HCT116 (cell line): Measurements from ENCODE around the gene ZCCHC17. TPM values are rescaled to one million over a fixed set of nuclear protein-coding genes. Genes with fewer than 3 reads are reported as not detected.

Experiments
- ATAC-seq: fragments of 200-7000 bp; cut with Tn5 transposase; 2 replicates; pipeline ENCODE4 v1.9.1; 2020; ENCODE audit warnings: mild to moderate bottlenecking, moderate library complexity
- BruUV-seq: library from RNA; stranded (reverse); fragments of 400-500 nt; replicated peaks from 2 replicates; lab custom pipeline; 2021; lab: Mats Ljungman, UMichigan
- CTCF ChIA-PET: fragments of 300-600 bp; sonication (Branson Sonifier 250); formaldehyde crosslinking; loops from one replicate; lab custom pipeline; 2021; ENCODE audit warnings: antibody characterized with exemption; lab: Charles Lee
- POLR2A ChIA-PET: fragments of 300-600, 350-600 bp; sonication (Branson Sonifier 250); formaldehyde crosslinking; loops from one replicate; lab custom pipeline; 2021; ENCODE audit warnings: antibody characterized with exemption; lab: Charles Lee
- RAD21 ChIA-PET, 2 experiments: fragments of 300-600 bp; sonication (Branson Sonifier 250); formaldehyde crosslinking; loops; one replicate each; lab custom pipeline; 2023; ENCODE audit warnings: low total read pairs in 2 of 2; ENCODE audit not compliant: uncharacterized antibody in 2 of 2, unreplicated experiment in 2 of 2, low non-redundant PET in 1 of 2; lab: Charles Lee
- DNase-seq: peaks from one replicate; pipeline ENCODE4 v3.0.0-alpha.2; 2010; ENCODE audit warnings: low read depth, low spot score
- H2AFZ ChIP-seq: fragments of 200-600 bp; shearing (Covaris generic), sonication (generic); 2 replicates; pipeline ENCODE4 v1.6.1; 2017; ENCODE audit warnings: low read depth, mixed run types, mixed read lengths, antibody characterized with exemption, low read length; ENCODE audit not compliant: poor library complexity, severe bottlenecking
- H3K27ac ChIP-seq: 2 replicates; pipeline ENCODE4 v1.5.1; 2012; ENCODE audit warnings: low read depth, low read length
- H3K27me3 ChIP-seq: fragments of 200-600 bp; sonication (generic); 2 replicates; pipeline ENCODE4 v1.6.1; 2016; ENCODE audit warnings: mixed run types, low read length, mixed read lengths; ENCODE audit not compliant: insufficient read depth
- H3K36me3 ChIP-seq, 2 experiments: fragments of 200-500 bp in 1 of 2; fragments of 200-600 bp in 1 of 2; sonication (Bioruptor generic) in 1 of 2; sonication (generic) in 1 of 2; 2 replicates each; pipeline versions ENCODE4 v1.5.1 to v1.6.1; 2014 to 2016; ENCODE audit warnings: low read length in 2 of 2, inconsistent platforms in 1 of 2, mixed read lengths in 1 of 2, mixed run types in 1 of 2; ENCODE audit not compliant: insufficient read depth in 2 of 2, control insufficient read depth in 1 of 2
- H3K4me1 ChIP-seq, 2 experiments: fragments of 200-600 bp in 1 of 2; sonication (generic) in 1 of 2; 2 replicates each; pipeline versions ENCODE4 v1.5.1 to v1.6.1; 2012 to 2017; ENCODE audit warnings: low read length in 2 of 2, inconsistent platforms in 1 of 2, mild to moderate bottlenecking in 1 of 2, mixed read lengths in 1 of 2, mixed run types in 1 of 2, moderate library complexity in 1 of 2; ENCODE audit not compliant: insufficient read depth in 2 of 2, control insufficient read depth in 1 of 2
- H3K4me2 ChIP-seq: fragments of 200-600 bp; sonication (generic); 2 replicates; pipeline ENCODE4 v1.6.1; 2017; ENCODE audit warnings: mixed run types, low read length, mixed read lengths
- H3K4me3 ChIP-seq, 2 experiments: fragments of 200-600 bp in 1 of 2; sonication (generic) in 1 of 2; replicated peaks in 1 of 2; 2 replicates each; pipeline ENCODE4 v1.5.1; 2011 to 2016; ENCODE audit warnings: low read length in 2 of 2, control low read depth in 1 of 2, low read depth in 1 of 2, mild to moderate bottlenecking in 1 of 2, mixed read lengths in 1 of 2, mixed run types in 1 of 2
- H3K79me2 ChIP-seq: fragments of 200-600 bp; sonication (generic); 2 replicates; pipeline ENCODE4 v1.6.1; 2017; ENCODE audit warnings: mild to moderate bottlenecking, mixed run types, low read length, moderate library complexity, mixed read lengths; ENCODE audit not compliant: insufficient read depth
- H3K9ac ChIP-seq: fragments of 200-600 bp; sonication (generic); 2 replicates; pipeline ENCODE4 v1.6.1; 2016; ENCODE audit warnings: low read length, mixed read lengths
- H3K9me2 ChIP-seq: fragments of 200-600 bp; sonication (generic), shearing (Covaris generic); 2 replicates; pipeline ENCODE4 v1.6.1; 2017; ENCODE audit warnings: mixed run types, mild to moderate bottlenecking, moderate library complexity; ENCODE audit not compliant: insufficient read depth
- H3K9me3 ChIP-seq, 2 experiments: fragments of 200-500 bp in 1 of 2; fragments of 200-600 bp in 1 of 2; sonication (Bioruptor generic) in 1 of 2; sonication (generic) in 1 of 2; 2 replicates each; pipeline ENCODE4 v1.6.1; 2014 to 2017; ENCODE audit warnings: low read length in 2 of 2, mixed read lengths in 2 of 2, inconsistent platforms in 1 of 2, low read depth in 1 of 2, mild to moderate bottlenecking in 1 of 2, mixed run types in 1 of 2, moderate library complexity in 1 of 2; ENCODE audit not compliant: control insufficient read depth in 1 of 2, insufficient read depth in 1 of 2
- H4K20me1 ChIP-seq: fragments of 200-600 bp; sonication (generic), shearing (Covaris generic); 2 replicates; pipeline ENCODE4 v1.6.1; 2017; ENCODE audit warnings: mixed run types, mild to moderate bottlenecking, moderate library complexity; ENCODE audit not compliant: insufficient read depth
- CBX3 ChIP-seq: IDR thresholded peaks from 2 replicates; pipeline ENCODE4 v1.6.1; 2012; ENCODE audit warnings: low read depth
- CTCF ChIP-seq, 3 experiments: fragments of 200-600 bp in 1 of 3; sonication (generic) in 1 of 3; IDR thresholded peaks in 2 of 3; conservative IDR thresholded peaks in 1 of 3; 2 replicates each; pipeline ENCODE4 v1.5.1; 2012 to 2017; ENCODE audit warnings: low read depth in 2 of 3, low read length in 2 of 3, antibody characterized with exemption in 1 of 3, borderline replicate concordance in 1 of 3, control low read depth in 1 of 3, mild to moderate bottlenecking in 1 of 3, mixed read lengths in 1 of 3, mixed run types in 1 of 3, moderate library complexity in 1 of 3; ENCODE audit not compliant: insufficient read depth in 1 of 3
- EGR1 ChIP-seq: IDR thresholded peaks from 2 replicates; pipeline ENCODE4 v1.6.1; 2012; ENCODE audit warnings: low read depth
- EZH2 ChIP-seq: fragments of 200-600 bp; sonication (generic); IDR thresholded peaks from 2 replicates; pipeline ENCODE4 v1.6.1; 2017; ENCODE audit warnings: antibody characterized with exemption, mixed run types
- EZH2phosphoT487 ChIP-seq: fragments of 200-600 bp; IDR thresholded peaks from 2 replicates; pipeline ENCODE4 v1.6.1; 2018; ENCODE audit warnings: antibody characterized with exemption, borderline replicate concordance
- JUND ChIP-seq: IDR thresholded peaks from 2 replicates; pipeline ENCODE4 v1.6.1; 2012
- MAX ChIP-seq: IDR thresholded peaks from 2 replicates; pipeline ENCODE4 v1.6.1; 2012
- POLR2AphosphoS5 ChIP-seq: IDR thresholded peaks from 2 replicates; pipeline ENCODE4 v1.6.1; 2011; ENCODE audit warnings: mild to moderate bottlenecking, low read depth, low read length, moderate library complexity
- SIN3A ChIP-seq: IDR thresholded peaks from 2 replicates; pipeline ENCODE4 v1.6.1; 2012; ENCODE audit warnings: low read depth
- SP1 ChIP-seq: IDR thresholded peaks from 2 replicates; pipeline ENCODE4 v1.6.1; 2012; ENCODE audit warnings: low read depth
- SRF ChIP-seq: IDR thresholded peaks from 2 replicates; pipeline ENCODE4 v1.6.1; 2012; ENCODE audit warnings: low read depth
- ZFX ChIP-seq: fragments of 450-650 bp; IDR thresholded peaks from 2 replicates; pipeline ENCODE4 v1.6.1; 2017
- intact Hi-C: fragments of 100-400 bp; cut with micrococcal nuclease; formaldehyde crosslinking; loops from 2 replicates; pipeline ENCODE4 v1.10.0; 2022
- total RNA-seq: library from RNA; stranded (reverse); gene quantifications from one replicate; pipeline ENCODE4 v1.2.1, GENCODE V29; 2021; ENCODE audit not compliant: unreplicated experiment
- TF ChIP-seq, protein P1 (sequence below): IDR thresholded peaks from 2 replicates; pipeline ENCODE4 v1.6.1; 2012

Gene ZCCHC17
- total RNA-seq, 1 experiment from 2014 or later = 27.8 TPM

DNA sequence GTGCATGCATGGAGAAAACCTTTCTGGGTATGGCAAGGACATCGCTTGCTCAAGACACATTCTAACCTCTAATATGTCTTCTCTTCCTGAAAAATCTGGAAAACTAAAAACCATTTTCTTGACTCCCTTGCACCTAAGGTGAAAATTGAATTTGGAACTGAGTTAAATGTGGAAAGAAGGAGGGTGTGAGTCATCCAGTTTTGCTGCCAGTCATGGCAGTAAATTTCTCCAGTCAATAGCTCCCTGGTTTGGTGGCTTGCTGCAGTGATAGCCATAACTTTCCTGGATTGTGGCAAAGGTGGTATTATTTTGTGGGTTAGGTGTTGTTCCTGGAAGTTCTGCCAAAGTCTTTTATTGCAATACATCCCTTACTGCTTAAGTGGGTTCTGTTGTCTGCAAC, 2.5 kb downstream of the ZCCHC17 start:
- BruUV-seq = no TSS peak
- ChIA-PET CTCF (no interaction called here), POLR2A (no interaction called here), RAD21 (no interaction called here)
- intact Hi-C loops = no loop called here
- Histone ChIP-seq H3K36me3 (no peaks in the 10 kb centered on the region), H3K4me1 (peaks cover 4 to 22% of the 10 kb centered on the region in 2 experiments; a peak in 3 of 4 replicates), H3K27me3 (no peaks in the 10 kb centered on the region), H3K4me3 (no peak overlapping the region), H3K27ac (no peak overlapping the region), H3K9me3 (no peaks in the 10 kb centered on the region), H3K4me2 (no peak overlapping the region), H3K9ac (no peak overlapping the region), H4K20me1 (no peaks in the 10 kb centered on the region), H2AFZ (no peak overlapping the region), H3K79me2 (peaks cover 79% of the 10 kb centered on the region), H3K9me2 (no peaks in the 10 kb centered on the region)
- no peak for ATAC-seq
- TF ChIP-seq, protein P1, sequence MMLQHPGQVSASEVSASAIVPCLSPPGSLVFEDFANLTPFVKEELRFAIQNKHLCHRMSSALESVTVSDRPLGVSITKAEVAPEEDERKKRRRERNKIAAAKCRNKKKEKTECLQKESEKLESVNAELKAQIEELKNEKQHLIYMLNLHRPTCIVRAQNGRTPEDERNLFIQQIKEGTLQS = no peak
- TF ChIP-seq SIN3A (no peak), EZH2 (no peak), CTCF (IDR thresholded peaks at IDR 0.05 in 2 of 3, conservative IDR thresholded peaks at IDR 0.05 in 1 of 3; ENCODE audit: borderline replicate concordance in 1 of 3, insufficient read depth in 1 of 3, low read depth in 2 of 3, low read length in 2 of 3) (no peak), SP1 (no peak), EGR1 (no peak), CBX3 (no peak), ZFX (no peak), EZH2phosphoT487 (no peak), SRF (no peak)
- DNase-seq = no peak

DNA sequence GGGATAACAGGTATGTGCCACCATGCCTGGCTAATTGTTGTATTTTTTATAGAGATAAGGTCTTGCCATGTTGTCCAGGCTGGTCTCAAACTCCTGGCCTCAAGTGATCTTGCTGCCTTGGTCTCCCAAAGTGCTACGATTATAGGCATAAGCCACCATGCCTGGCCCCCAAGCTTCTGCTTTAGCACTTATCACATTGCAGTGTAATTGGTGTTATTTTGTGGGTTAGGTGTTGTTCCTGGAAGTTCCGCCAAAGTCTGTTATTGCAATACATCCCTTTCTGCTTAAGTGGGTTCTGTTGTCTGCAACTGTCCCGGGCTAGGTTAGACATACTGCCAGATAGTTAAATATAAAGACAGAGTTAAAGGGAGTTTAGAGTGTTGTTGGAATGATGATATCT, 3.4 kb downstream of the ZCCHC17 start:
- Histone ChIP-seq H3K9me2 (no peaks in the 10 kb centered on the region), H3K4me1 (peaks cover 4 to 19% of the 10 kb centered on the region in 2 experiments; a peak in 3 of 4 replicates), H3K27ac (no peak overlapping the region), H2AFZ (no peak overlapping the region), H3K9ac (no peak overlapping the region), H3K27me3 (no peaks in the 10 kb centered on the region), H3K4me3 (no peak overlapping the region), H3K9me3 (no peaks in the 10 kb centered on the region), H3K36me3 (no peaks in the 10 kb centered on the region), H3K79me2 (peaks cover 75% of the 10 kb centered on the region), H3K4me2 (no peak overlapping the region), H4K20me1 (no peaks in the 10 kb centered on the region)
- no TSS peak for BruUV-seq
- ChIA-PET POLR2A (no interaction called here), RAD21 (no interaction called here), CTCF (no interaction called here)
- intact Hi-C loops = no loop called here
- TF ChIP-seq JUND (no peak), POLR2AphosphoS5 (no peak), MAX (no peak), SP1 (no peak), EZH2 (no peak), EGR1 (no peak)
- ATAC-seq (no peak), DNase-seq (no peak)
